Natural killer cell (primary cell): ENCODE results near the gene PHPT1. TPM values are rescaled to one million over a fixed set of nuclear protein-coding genes. Genes with fewer than 3 reads are reported as not detected.

ENCODE experiments used
- ATAC-seq, 3 donors: fragments of 150-1000 bp in 2 of 3; fragments of 200-7000 bp in 1 of 3; cut with Tn5 transposase; 1 replicate in 1 of 3; 2 replicates in 2 of 3; pipeline ENCODE4 v1.10.0; 2021; ENCODE audit warnings: mild to moderate bottlenecking in 2 of 3, moderate library complexity in 2 of 3
- DNase-seq, 2 donors: peaks; one replicate each; pipeline versions ENCODE4 v3.0.0 to v3.0.0-alpha.2; 2013 to 2021; ENCODE audit warnings: mixed read lengths in 1 of 2
- H3K27ac ChIP-seq: one replicate; pipeline ENCODE4 v1.5.1; 2013; ENCODE audit warnings: mild to moderate bottlenecking, low read length
- H3K27me3 ChIP-seq: one replicate; pipeline ENCODE4 v1.6.1; 2013; ENCODE audit warnings: low read length; ENCODE audit not compliant: control insufficient read depth, insufficient read depth
- H3K36me3 ChIP-seq: one replicate; pipeline ENCODE4 v1.6.1; 2013; ENCODE audit warnings: low read length; ENCODE audit not compliant: control insufficient read depth, insufficient read depth
- H3K4me1 ChIP-seq: one replicate; pipeline ENCODE4 v1.6.1; 2013; ENCODE audit warnings: low read length; ENCODE audit not compliant: control insufficient read depth, insufficient read depth
- H3K4me3 ChIP-seq: one replicate; pipeline ENCODE4 v1.5.1; 2013; ENCODE audit warnings: low read length
- H3K9me3 ChIP-seq: one replicate; pipeline ENCODE4 v1.6.1; 2013; ENCODE audit warnings: low read length; ENCODE audit not compliant: control insufficient read depth, insufficient read depth
- H3K27ac Mint-ChIP-seq, 2 donors: one replicate each; pipeline ENCODE4 v1.8.0; 2022; ENCODE audit warnings: mild to moderate bottlenecking in 2 of 2, mixed read lengths in 2 of 2, moderate library complexity in 1 of 2
- H3K27me3 Mint-ChIP-seq, 2 donors: one replicate each; pipeline ENCODE4 v1.8.0; 2022; ENCODE audit warnings: low read depth in 2 of 2, mixed read lengths in 2 of 2
- H3K36me3 Mint-ChIP-seq: one replicate; pipeline ENCODE4 v1.8.0; 2022; ENCODE audit warnings: mixed read lengths
- H3K4me1 Mint-ChIP-seq, 2 donors: one replicate each; pipeline ENCODE4 v1.8.0; 2022; ENCODE audit warnings: mixed read lengths in 2 of 2
- H3K4me3 Mint-ChIP-seq: one replicate; pipeline ENCODE4 v1.8.0; 2022; ENCODE audit warnings: mild to moderate bottlenecking, moderate library complexity, mixed read lengths
- H3K9me3 Mint-ChIP-seq, 2 donors: one replicate each; pipeline ENCODE4 v1.8.0; 2022; ENCODE audit warnings: mixed read lengths in 2 of 2
- WGBS: methylation state at CpG from one replicate; pipeline ENCODE4 v1.1.7; 2013; ENCODE audit warnings: missing lambda C conversion rate; ENCODE audit not compliant: insufficient coverage; 5-methylcytosine and 5-hydroxymethylcytosine counted together
- intact Hi-C: fragments of 100-400 bp; cut with micrococcal nuclease; formaldehyde crosslinking; loops from one replicate; pipeline ENCODE4 v1.14.2; 2022
- total RNA-seq, 4 donors: library from RNA; stranded (reverse); fragments of 120-200 nt in 1 of 4; gene quantifications; one replicate each; pipeline versions ENCODE4 v1.2.3 to v1.2.4, GENCODE V29; 2013 to 2022
- TF ChIP-seq, protein P1 (sequence below): fragments of 200-600 bp; IDR thresholded peaks from one replicate; pipeline ENCODE4 v1.8.0; 2022; ENCODE audit warnings: antibody characterized with exemption

Gene PHPT1
- total RNA-seq, 3 donors from 2014 or later (not counting 1 experiment from before 2014, with no cell fraction given): 63.5 to 69.8 (median 67.7) TPM

DNA sequence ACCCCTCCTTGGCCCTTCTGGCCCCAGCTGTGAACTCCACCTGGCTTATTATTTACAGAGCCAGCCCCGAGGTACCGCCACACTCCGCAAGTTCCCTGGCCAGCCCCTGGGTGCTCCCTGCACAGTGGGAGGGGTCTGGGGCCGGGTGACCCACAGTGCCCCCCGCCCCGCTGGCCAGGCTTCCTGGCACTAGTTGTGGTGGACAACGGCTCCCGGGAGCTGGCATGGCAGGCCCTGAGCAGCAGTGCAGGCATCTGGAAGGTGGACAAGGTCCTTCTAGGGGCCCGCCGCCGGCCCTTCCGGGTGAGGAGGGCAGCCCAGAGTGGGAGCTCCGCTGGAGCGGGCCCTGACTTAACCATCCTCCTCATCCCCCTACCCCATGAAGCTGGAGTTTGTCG is 6.9 kb downstream of the PHPT1 start:
- Histone ChIP-seq H3K27me3 (no peaks in the 10 kb centered on the region), H3K36me3 (peaks cover 3% of the 10 kb centered on the region), H3K27ac (no peak overlapping the region), H3K9me3 (no peaks in the 10 kb centered on the region), H3K4me3 (no peak overlapping the region), H3K4me1 (peaks cover 10% of the 10 kb centered on the region)
- intact Hi-C loops: no loop called here
- H3K27ac Mint-ChIP-seq: no peak overlapping the region
- no peaks in the 10 kb centered on the region for H3K36me3 Mint-ChIP-seq
- 85% methylated on average over 15 of the region's 15 CpGs for WGBS
- no peaks in the 10 kb centered on the region for H3K4me1 Mint-ChIP-seq
- TF ChIP-seq, protein P1, sequence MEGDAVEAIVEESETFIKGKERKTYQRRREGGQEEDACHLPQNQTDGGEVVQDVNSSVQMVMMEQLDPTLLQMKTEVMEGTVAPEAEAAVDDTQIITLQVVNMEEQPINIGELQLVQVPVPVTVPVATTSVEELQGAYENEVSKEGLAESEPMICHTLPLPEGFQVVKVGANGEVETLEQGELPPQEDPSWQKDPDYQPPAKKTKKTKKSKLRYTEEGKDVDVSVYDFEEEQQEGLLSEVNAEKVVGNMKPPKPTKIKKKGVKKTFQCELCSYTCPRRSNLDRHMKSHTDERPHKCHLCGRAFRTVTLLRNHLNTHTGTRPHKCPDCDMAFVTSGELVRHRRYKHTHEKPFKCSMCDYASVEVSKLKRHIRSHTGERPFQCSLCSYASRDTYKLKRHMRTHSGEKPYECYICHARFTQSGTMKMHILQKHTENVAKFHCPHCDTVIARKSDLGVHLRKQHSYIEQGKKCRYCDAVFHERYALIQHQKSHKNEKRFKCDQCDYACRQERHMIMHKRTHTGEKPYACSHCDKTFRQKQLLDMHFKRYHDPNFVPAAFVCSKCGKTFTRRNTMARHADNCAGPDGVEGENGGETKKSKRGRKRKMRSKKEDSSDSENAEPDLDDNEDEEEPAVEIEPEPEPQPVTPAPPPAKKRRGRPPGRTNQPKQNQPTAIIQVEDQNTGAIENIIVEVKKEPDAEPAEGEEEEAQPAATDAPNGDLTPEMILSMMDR: no peak
- no peaks in the 10 kb centered on the region for H3K9me3 Mint-ChIP-seq
- ATAC-seq (no peak), DNase-seq (no peak)
- no peaks in the 10 kb centered on the region for H3K27me3 Mint-ChIP-seq
- H3K4me3 Mint-ChIP-seq: no peak overlapping the region

DNA sequence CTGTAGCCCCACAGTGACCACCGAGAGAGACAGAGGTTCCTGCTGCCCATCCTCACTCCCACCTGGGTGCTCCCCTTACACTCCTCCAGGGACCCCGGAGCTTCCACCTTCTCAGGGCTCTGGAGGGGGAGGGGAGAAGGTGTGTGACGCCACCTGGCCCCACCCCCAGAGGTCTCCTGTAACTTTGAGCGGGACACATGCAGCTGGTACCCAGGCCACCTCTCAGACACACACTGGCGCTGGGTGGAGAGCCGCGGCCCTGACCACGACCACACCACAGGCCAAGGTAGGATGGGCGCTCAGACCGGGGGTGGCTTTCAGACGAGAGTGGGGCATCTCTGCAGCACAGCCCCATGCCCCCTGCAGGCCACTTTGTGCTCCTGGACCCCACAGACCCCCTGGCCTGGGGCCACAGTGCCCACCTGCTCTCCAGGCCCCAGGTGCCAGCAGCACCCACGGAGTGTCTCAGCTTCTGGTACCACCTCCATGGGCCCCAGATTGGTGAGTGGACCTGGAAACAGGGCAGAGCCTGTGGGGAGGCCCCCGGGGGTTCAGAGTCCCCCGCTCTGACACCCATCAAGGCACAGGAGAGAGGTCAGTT is 7.4 kb downstream of the PHPT1 start:
- Mint-ChIP-seq H3K36me3 (no peaks in the 10 kb centered on the region), H3K27ac (no peak overlapping the region), H3K4me1 (no peaks in the 10 kb centered on the region), H3K4me3 (no peak overlapping the region), H3K9me3 (no peaks in the 10 kb centered on the region), H3K27me3 (no peaks in the 10 kb centered on the region)
- Histone ChIP-seq H3K36me3 (peaks cover 2% of the 10 kb centered on the region), H3K27ac (no peak overlapping the region), H3K4me3 (no peak overlapping the region), H3K4me1 (peaks cover 10% of the 10 kb centered on the region), H3K27me3 (no peaks in the 10 kb centered on the region), H3K9me3 (no peaks in the 10 kb centered on the region)
- intact Hi-C loops: no loop called here
- TF ChIP-seq, protein P1: no peak
- WGBS: 46% methylated on average over 13 of the region's 14 CpGs
- ATAC-seq: no peak
- DNase-seq: no peak

DNA sequence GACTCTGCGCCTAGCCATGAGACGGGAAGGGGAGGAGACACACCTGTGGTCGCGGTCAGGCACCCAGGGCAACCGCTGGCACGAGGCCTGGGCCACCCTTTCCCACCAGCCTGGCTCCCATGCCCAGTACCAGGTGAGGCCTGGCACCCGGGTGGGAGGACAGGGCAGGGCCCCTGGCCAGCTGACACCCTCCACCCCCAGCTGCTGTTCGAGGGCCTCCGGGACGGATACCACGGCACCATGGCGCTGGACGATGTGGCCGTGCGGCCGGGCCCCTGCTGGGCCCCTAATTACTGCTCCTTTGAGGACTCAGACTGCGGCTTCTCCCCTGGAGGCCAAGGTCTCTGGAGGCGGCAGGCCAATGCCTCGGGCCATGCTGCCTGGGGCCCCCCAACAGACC is 8.0 kb downstream of the PHPT1 start:
- Mint-ChIP-seq H3K27ac (no peak overlapping the region), H3K27me3 (no peaks in the 10 kb centered on the region), H3K9me3 (no peaks in the 10 kb centered on the region), H3K4me1 (no peaks in the 10 kb centered on the region), H3K36me3 (no peaks in the 10 kb centered on the region), H3K4me3 (no peak overlapping the region)
- WGBS: 92% methylated on average over 19 of the region's 19 CpGs
- no peak for ATAC-seq
- Histone ChIP-seq H3K27ac (no peak overlapping the region), H3K36me3 (peaks cover 7% of the 10 kb centered on the region), H3K4me3 (no peak overlapping the region), H3K27me3 (no peaks in the 10 kb centered on the region), H3K9me3 (no peaks in the 10 kb centered on the region), H3K4me1 (peaks cover 10% of the 10 kb centered on the region)
- TF ChIP-seq, protein P1: no peak
- intact Hi-C loops: no loop called here
- DNase-seq: no peak
